ENCODE measurements around the gene ALAD. TPM values are rescaled to one million over a fixed set of nuclear protein-coding genes. Genes with fewer than 3 reads are reported as not detected.

Gene ALAD
- total and polyA plus RNA-seq, 2 of the 8 experiments (the other 6 are each of a cell fraction or from before 2014, with no cell fraction given), result 8.2 to 15.3 TPM

- DNase-seq (ENCODE audit: low read depth in 1 of 2, low spot score in 2 of 2), result no peak
- H2BK5ac ChIP-seq (ENCODE audit: low read depth, low read length), result no peak overlapping the region
- no peaks in the 10 kb centered on the region; a peak in 1 of 8 replicates for H3K36me3 ChIP-seq (ENCODE audit: control insufficient read depth in 2 of 4, insufficient read depth in 4 of 4, low read length in 3 of 4)
- H3K18ac ChIP-seq (ENCODE audit: extremely low read depth, low read length), result no peak overlapping the region
- ChIA-PET CTCF (ENCODE audit: partially characterized antibody) (interaction anchor here (0.7 to 1.0 kb wide), 2 partner anchors 9 to 66 kb away, joined by 3 read pairs; no protein-coding TSS in a partner anchor), POLR2A (ENCODE audit: partially characterized antibody) (interaction anchor here (1.6 kb wide), 1 partner anchor 28 kb away, joined by 3 read pairs; the partner anchor contains the start of genes C9orf43 and POLE3)
- H3K4ac ChIP-seq (replicated peaks; ENCODE audit: insufficient read length, low read depth, low read length), result no peak overlapping the region
- H2BK15ac ChIP-seq (ENCODE audit: low read length), result no peak overlapping the region
- H3K4me3 ChIP-seq (ENCODE audit: extremely low read depth in 1 of 4, insufficient read depth in 2 of 4, low read depth in 3 of 4, low read length in 4 of 4), result no peak overlapping the region
- H3K23me2 ChIP-seq (ENCODE audit: low read depth, low read length), result peaks cover 3% of the 10 kb centered on the region; the same call in 1 of the 2 replicates
- no peaks in the 10 kb centered on the region for H3K79me2 ChIP-seq (ENCODE audit: control insufficient read depth in 1 of 2, insufficient read depth in 2 of 2, low read length in 2 of 2)
- no peak overlapping the region for H2AFZ ChIP-seq (ENCODE audit: low read length)
- H2AK5ac ChIP-seq (ENCODE audit: low read depth, low read length), result no peak overlapping the region
- H3K27ac ChIP-seq (ENCODE audit: low read depth, low read length), result no peak overlapping the region
- H3K4me1 ChIP-seq (replicated peaks in 1 of 4; ENCODE audit: control insufficient read depth in 3 of 4, insufficient read depth in 4 of 4, low read length in 3 of 4), result no peaks in the 10 kb centered on the region; a peak in 1 of 7 replicates
- no peak overlapping the region for H3K56ac ChIP-seq (replicated peaks; ENCODE audit: insufficient read length, low read depth, low read length)
- no peaks in the 10 kb centered on the region for H3K9me3 ChIP-seq (ENCODE audit: insufficient read depth in 2 of 2, low read depth in 1 of 2, low read length in 1 of 2)
- H3K4me2 ChIP-seq (ENCODE audit: insufficient read depth in 1 of 2, low read depth in 2 of 2, low read length in 2 of 2), result no peak overlapping the region
- FAIRE-seq, result no peak
- no peak overlapping the region for H3K9ac ChIP-seq (replicated peaks in 1 of 4; ENCODE audit: extremely low read depth in 1 of 4, low read depth in 3 of 4, low read length in 3 of 4)
- no peak overlapping the region for H2BK20ac ChIP-seq (ENCODE audit: low read length)
- H2BK120ac ChIP-seq (replicated peaks; ENCODE audit: low read depth, low read length), result no peak overlapping the region
- no peaks in the 10 kb centered on the region; a peak in 1 of 7 replicates for H3K27me3 ChIP-seq (replicated peaks in 1 of 4; ENCODE audit: control insufficient read depth in 3 of 4, extremely low read depth in 1 of 4, insufficient read depth in 3 of 4, low read length in 3 of 4)
- H3K14ac ChIP-seq (ENCODE audit: insufficient read length), result no peak overlapping the region
- TF ChIP-seq USF2 (IDR thresholded peaks at IDR 0.05; ENCODE audit: low read length) (no peak), SIX5 (IDR thresholded peaks at IDR 0.05; ENCODE audit: low read depth, low read length) (no peak), TAF7 (optimal IDR thresholded peaks at IDR 0.05; ENCODE audit: borderline replicate concordance, low read depth, low read length) (no peak), HDAC6 (IDR thresholded peaks at IDR 0.05; ENCODE audit: low read depth, low read length) (no peak), SRF (IDR thresholded peaks at IDR 0.05; ENCODE audit: low read depth, low read length) (no peak)
- H4K20me1 ChIP-seq (replicated peaks in 1 of 2; ENCODE audit: control insufficient read depth in 1 of 2, insufficient read depth in 2 of 2, low read length in 2 of 2), result no peaks in the 10 kb centered on the region
- H3K23ac ChIP-seq (ENCODE audit: insufficient read length), result no peak overlapping the region
- no peak overlapping the region for H4K5ac ChIP-seq (ENCODE audit: insufficient read length, low read depth, low read length)
- H3K79me1 ChIP-seq (ENCODE audit: low read depth, low read length), result no peaks in the 10 kb centered on the region
- 94% methylated on average over 8 of the region's 8 CpGs; no CpG with 5 or more reads in 1 of the 2 experiments for WGBS, 2 experiments (ENCODE audit: extremely low coverage in 1 of 2, insufficient coverage in 1 of 2, insufficient read length in 1 of 2, insufficient replicate concordance in 2 of 2, low coverage in 1 of 2, low lambda C conversion rate in 2 of 2, missing lambda C conversion rate in 1 of 2)
- H4K91ac ChIP-seq (replicated peaks; ENCODE audit: insufficient read length, low read length), result no peak overlapping the region
- H4K8ac ChIP-seq (ENCODE audit: extremely low read depth, insufficient read depth, low read length), result no peak overlapping the region
- no peak overlapping the region for H2BK12ac ChIP-seq (ENCODE audit: low read depth, low read length)
Observed at GRCh38 chr9:113381909-113382411, 19.1 kb downstream of the ALAD start.

Data from H1 (cell line).